ENCODE results near the gene FARS2. TPM values are rescaled to one million over a fixed set of nuclear protein-coding genes. Genes with fewer than 3 reads are reported as not detected.

Gene FARS2
- total RNA-seq, 2 donors from 2014 or later, result 16.2 to 18.3 TPM

DNA sequence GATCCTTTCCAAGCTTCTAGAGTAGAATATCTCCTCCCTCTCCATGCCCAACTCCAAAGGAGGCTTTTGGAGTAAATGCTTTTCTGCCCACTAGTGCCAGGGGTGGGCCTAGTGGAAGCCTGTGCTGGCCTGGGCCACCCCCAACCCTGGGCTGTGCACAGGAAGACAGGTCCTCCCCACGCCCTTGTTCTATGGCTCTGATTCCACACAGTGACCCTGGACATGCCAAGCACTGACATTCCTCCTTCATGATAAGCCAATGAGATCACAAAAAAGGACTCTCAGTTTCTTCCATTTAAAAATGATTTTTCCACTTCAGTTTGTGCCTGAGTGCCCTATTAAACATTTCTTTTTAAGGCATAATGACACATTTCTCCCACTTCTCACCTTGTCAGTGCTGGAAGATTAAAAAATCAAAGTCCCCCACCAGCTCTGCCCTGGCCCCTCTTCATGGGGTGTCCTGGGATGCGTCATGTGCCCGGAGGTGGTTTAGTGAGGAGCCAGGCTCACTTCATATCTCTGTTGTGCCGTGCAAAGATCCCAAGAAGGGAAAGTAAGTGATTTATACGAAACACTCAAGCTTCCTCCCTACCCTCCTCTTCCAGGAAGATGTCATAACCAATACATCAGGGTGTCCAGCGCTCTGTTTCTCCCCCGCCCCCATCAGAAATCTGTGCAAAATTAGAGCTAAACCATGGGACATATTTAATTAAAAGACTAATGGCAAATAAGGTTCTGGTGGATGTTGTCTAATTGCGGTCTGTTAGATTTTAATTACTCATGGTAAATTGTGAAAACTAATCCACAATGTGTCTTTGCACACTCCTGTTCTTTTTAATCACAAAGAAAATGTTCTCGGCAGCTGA, 490.4 kb downstream of the FARS2 start:
- H3K4me3 Mint-ChIP-seq, result no peak overlapping the region
- H3K4me1 ChIP-seq (ENCODE audit: control insufficient read depth, insufficient read depth, low read length), result peaks cover 10% of the 10 kb centered on the region

GRCh38 chr6:5752391-5752680, 491.0 kb downstream of the FARS2 start:
- WGBS, 2 experiments (ENCODE audit: insufficient coverage in 1 of 2, insufficient read length in 1 of 2), result 36 to 38% methylated on average over 5 of the region's 5 CpGs
- H3K4me3 ChIP-seq (ENCODE audit: low read length), result no peak overlapping the region
- peak overlapping the region; percentile 62 for H3K27ac ChIP-seq (ENCODE audit: low read depth, low read length)
- H3K4me1 Mint-ChIP-seq, result peaks cover 13% of the 10 kb centered on the region
- peaks cover 30% of the 10 kb centered on the region for H3K36me3 Mint-ChIP-seq (ENCODE audit: low read depth)
- H3K27ac Mint-ChIP-seq, result peak overlapping the region; percentile 94
- no peaks in the 10 kb centered on the region for H3K27me3 Mint-ChIP-seq (ENCODE audit: insufficient read depth)
- peaks cover 43% of the 10 kb centered on the region for H3K9me3 Mint-ChIP-seq
- H3K27me3 ChIP-seq (ENCODE audit: control insufficient read depth, insufficient read depth, low read length, poor library complexity, severe bottlenecking), result no peaks in the 10 kb centered on the region
- no peaks in the 10 kb centered on the region for H3K36me3 ChIP-seq (ENCODE audit: control insufficient read depth, insufficient read depth, low read length)
- no peak overlapping the region for H3K9ac ChIP-seq (ENCODE audit: extremely low read depth, low read length, poor library complexity, severe bottlenecking)
- H3K4me3 Mint-ChIP-seq, result no peak overlapping the region
- TF ChIP-seq CTCF (conservative IDR thresholded peaks at IDR 0.05), result no peak
- peak; percentile 86 for DNase-seq
- H3K9me3 ChIP-seq (ENCODE audit: control insufficient read depth, low read length), result peaks cover 31% of the 10 kb centered on the region
- H3K4me1 ChIP-seq (ENCODE audit: control insufficient read depth, insufficient read depth, low read length), result peaks cover 10% of the 10 kb centered on the region

More for the DNA sequence above, 490.4 kb downstream of the FARS2 start:
- Mint-ChIP-seq H3K36me3 (ENCODE audit: low read depth) (peaks cover 30% of the 10 kb centered on the region), H3K27me3 (ENCODE audit: insufficient read depth) (no peaks in the 10 kb centered on the region), H3K27ac (peak overlapping the region; percentile 94), H3K9me3 (peaks cover 41% of the 10 kb centered on the region), H3K4me1 (peaks cover 13% of the 10 kb centered on the region)
- no peak for DNase-seq
- H3K9ac ChIP-seq (ENCODE audit: extremely low read depth, low read length, poor library complexity, severe bottlenecking), result no peak overlapping the region
- H3K27ac ChIP-seq (ENCODE audit: low read depth, low read length), result peak overlapping the region; percentile 16
- peaks cover 31% of the 10 kb centered on the region for H3K9me3 ChIP-seq (ENCODE audit: control insufficient read depth, low read length)
- H3K4me3 ChIP-seq (ENCODE audit: low read length), result no peak overlapping the region
- H3K27me3 ChIP-seq (ENCODE audit: control insufficient read depth, insufficient read depth, low read length, poor library complexity, severe bottlenecking), result no peaks in the 10 kb centered on the region
- 80 to 86% methylated on average over 6 to 9 of the region's 9 CpGs for WGBS, 2 experiments (ENCODE audit: insufficient coverage in 1 of 2, insufficient read length in 1 of 2)
- no peak for TF ChIP-seq CTCF (conservative IDR thresholded peaks at IDR 0.05)
- no peaks in the 10 kb centered on the region for H3K36me3 ChIP-seq (ENCODE audit: control insufficient read depth, insufficient read depth, low read length)

DNA sequence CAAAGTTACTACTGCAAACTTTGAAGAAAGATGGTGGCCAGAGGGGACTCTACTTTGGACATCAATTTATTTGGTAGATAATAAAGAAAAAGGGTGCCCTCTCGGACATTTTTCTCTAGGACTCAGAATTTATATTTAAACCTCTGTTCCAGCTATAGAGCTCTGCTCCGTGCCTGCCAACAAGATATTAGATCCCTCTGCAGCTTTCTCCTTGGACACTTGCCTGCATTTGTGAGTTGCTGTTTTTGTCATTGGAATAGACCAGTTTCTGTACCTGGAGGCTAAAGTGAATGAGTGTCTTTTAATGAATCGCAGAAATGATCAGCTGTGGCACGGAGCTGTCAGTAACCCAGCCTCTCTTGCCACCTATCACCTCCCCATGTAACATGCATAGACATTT, 491.9 kb downstream of the FARS2 start:
- H3K4me3 Mint-ChIP-seq, result no peak overlapping the region
- peaks cover 30% of the 10 kb centered on the region for H3K36me3 Mint-ChIP-seq (ENCODE audit: low read depth)
- Histone ChIP-seq H3K4me3 (ENCODE audit: low read length) (no peak overlapping the region), H3K9me3 (ENCODE audit: control insufficient read depth, low read length) (peaks cover 31% of the 10 kb centered on the region), H3K9ac (ENCODE audit: extremely low read depth, low read length, poor library complexity, severe bottlenecking) (no peak overlapping the region), H3K36me3 (ENCODE audit: control insufficient read depth, insufficient read depth, low read length) (no peaks in the 10 kb centered on the region), H3K27me3 (ENCODE audit: control insufficient read depth, insufficient read depth, low read length, poor library complexity, severe bottlenecking) (no peaks in the 10 kb centered on the region), H3K4me1 (ENCODE audit: control insufficient read depth, insufficient read depth, low read length) (peaks cover 10% of the 10 kb centered on the region), H3K27ac (ENCODE audit: low read depth, low read length) (no peak overlapping the region)
- H3K27me3 Mint-ChIP-seq (ENCODE audit: insufficient read depth), result no peaks in the 10 kb centered on the region
- peaks cover 13% of the 10 kb centered on the region for H3K4me1 Mint-ChIP-seq
- WGBS, 2 experiments (ENCODE audit: insufficient coverage in 1 of 2, insufficient read length in 1 of 2), result 92 to 100% methylated on average over 2 to 4 of the region's 4 CpGs
- TF ChIP-seq CTCF (conservative IDR thresholded peaks at IDR 0.05), result no peak
- H3K27ac Mint-ChIP-seq, result peak overlapping the region; percentile 60
- no peak for DNase-seq
- H3K9me3 Mint-ChIP-seq, result peaks cover 43% of the 10 kb centered on the region
